Stimulated activated naive CD8-positive, alpha-beta T cell treated with anti-CD3 and anti-CD28 coated beads, Interleukin-15, Interleukin-2, amounts not matched to agents 100 ng/mL and 50 ng/mL, for 24 hours (primary cell): ENCODE measurements around the gene S100B.

Experiments used
- H3K27ac Mint-ChIP-seq: one replicate; pipeline ENCODE4 v1.8.0; 2021; ENCODE audit warnings: mild to moderate bottlenecking, mixed read lengths
- H3K27me3 Mint-ChIP-seq: one replicate; pipeline ENCODE4 v1.8.0; 2021; ENCODE audit warnings: mixed read lengths
- H3K36me3 Mint-ChIP-seq: one replicate; pipeline ENCODE4 v1.8.0; 2021; ENCODE audit warnings: low read depth, mixed read lengths
- H3K4me1 Mint-ChIP-seq: one replicate; pipeline ENCODE4 v1.8.0; 2021; ENCODE audit warnings: low read depth, mixed read lengths
- H3K4me3 Mint-ChIP-seq: one replicate; pipeline ENCODE4 v1.8.0; 2021; ENCODE audit warnings: mild to moderate bottlenecking, mixed read lengths
- H3K9me3 Mint-ChIP-seq: one replicate; pipeline ENCODE4 v1.8.0; 2021; ENCODE audit warnings: mixed read lengths

S100B gene

DNA sequence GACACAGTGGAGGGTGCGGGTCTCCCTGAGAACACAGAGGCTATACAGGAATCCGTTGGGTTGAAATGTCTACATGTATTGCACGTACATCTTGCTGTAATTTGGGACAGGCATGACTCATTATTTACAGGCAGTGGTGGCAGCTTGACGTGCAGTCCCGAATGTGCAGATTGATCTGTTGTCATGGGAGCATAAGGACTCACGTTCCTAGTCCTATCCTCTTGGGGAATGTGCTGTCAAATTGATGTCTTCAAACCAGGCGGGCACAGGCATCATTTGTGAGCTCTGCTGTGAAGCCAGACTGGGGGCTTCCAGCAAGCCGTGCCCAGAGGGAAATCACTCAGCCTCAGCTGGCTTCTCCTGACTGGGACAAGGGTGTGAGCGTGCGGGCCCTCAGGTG is 40.5 kb downstream of the S100B start:
- Mint-ChIP-seq H3K27ac (no peak overlapping the region), H3K4me1 (peaks cover 36% of the 10 kb centered on the region), H3K4me3 (no peak overlapping the region), H3K36me3 (peaks cover 79% of the 10 kb centered on the region), H3K9me3 (no peaks in the 10 kb centered on the region), H3K27me3 (no peaks in the 10 kb centered on the region)

DNA sequence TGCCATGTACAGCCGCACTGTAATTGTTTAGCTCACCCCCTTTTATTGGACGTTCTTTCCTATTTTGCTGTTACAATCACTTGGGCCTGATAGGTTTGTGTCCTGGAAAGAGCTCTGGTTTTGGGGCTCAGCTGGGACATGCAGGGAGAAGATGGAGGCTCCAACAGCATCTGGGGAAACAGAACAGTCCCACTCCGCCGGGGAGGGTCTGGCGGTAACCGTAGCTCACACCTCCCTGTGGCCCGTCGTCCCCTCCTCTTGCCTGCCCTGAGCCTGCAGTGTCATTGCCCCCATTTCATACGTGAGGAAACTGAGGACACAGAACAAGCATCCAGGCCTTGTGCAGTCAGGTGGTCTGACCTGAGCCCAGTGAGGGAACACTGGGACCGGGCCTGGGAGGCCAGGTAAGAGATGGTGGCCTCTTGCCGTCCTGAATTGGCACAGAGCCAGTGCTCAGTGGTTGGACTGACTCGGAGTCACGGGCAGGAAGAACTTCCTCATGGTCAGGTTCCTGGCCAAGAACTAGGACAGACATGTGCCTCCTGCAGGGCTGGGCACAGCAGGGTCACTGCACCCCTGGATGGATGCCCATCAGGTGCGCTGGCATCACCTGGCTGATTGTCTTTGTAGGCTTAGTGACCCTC is 41.8 kb downstream of the S100B start:
- no peaks in the 10 kb centered on the region for H3K27me3 Mint-ChIP-seq
- no peak overlapping the region for H3K27ac Mint-ChIP-seq
- H3K4me1 Mint-ChIP-seq, result peaks cover 48% of the 10 kb centered on the region
- H3K9me3 Mint-ChIP-seq, result no peaks in the 10 kb centered on the region
- no peak overlapping the region for H3K4me3 Mint-ChIP-seq
- peaks cover 74% of the 10 kb centered on the region for H3K36me3 Mint-ChIP-seq

DNA sequence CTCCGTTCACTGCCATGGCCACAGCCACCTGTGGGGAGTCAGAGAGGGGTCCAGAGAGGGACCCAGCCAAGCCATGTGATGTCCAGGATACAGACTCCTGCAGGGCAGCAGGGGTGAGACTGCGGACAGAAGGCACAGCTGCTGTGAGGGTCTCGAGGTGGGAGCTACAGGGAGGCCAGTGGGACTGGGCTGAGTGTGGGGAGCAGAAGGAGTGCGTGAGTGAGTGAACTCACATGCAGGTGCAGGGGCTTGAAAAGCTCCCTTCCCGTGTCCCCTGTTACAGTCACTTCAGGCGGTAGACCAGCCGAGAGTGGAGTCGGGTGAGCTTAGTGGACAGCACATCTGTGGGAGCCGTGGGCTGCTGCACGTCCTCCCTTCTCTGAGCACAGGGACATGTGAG is 42.4 kb downstream of the S100B start:
- Mint-ChIP-seq H3K4me1 (peaks cover 48% of the 10 kb centered on the region), H3K4me3 (no peak overlapping the region), H3K9me3 (no peaks in the 10 kb centered on the region)

DNA sequence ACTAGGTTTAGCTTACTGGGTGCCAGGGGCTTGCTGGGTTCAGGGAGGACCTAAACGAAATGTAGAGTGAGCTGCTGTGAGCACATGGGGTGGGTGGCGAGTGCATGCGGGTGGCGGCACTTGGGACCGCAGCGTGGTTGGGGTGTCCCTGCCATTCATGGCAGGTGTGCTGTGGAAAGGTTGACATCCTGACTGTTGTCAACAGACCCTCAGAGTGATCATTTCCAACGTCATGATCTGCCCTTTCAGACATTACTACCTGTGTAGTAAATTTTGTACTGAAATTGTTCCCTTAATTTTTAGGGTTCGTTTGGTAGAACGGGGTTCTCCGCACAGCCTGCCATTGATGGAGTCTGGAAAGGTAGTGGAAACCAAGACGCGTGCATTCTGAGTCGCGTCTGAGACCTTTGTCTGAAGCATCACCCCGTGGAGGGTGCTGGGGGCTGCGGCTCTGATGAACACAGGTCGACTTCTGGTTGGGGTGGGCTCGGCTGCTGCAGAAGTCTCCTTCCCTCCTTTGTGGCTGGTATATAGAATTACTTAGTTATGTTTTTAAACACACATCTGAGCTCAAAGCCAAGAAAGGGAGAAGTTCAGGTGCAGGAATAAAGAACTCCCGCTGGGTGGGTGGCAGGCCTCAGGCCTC is 43.3 kb downstream of the S100B start:
- peak overlapping the region; percentile 23 for H3K4me3 Mint-ChIP-seq
- H3K27ac Mint-ChIP-seq, result peak overlapping the region; percentile 56

More for the DNA sequence above, 42.4 kb downstream of the S100B start:
- no peak overlapping the region for H3K27ac Mint-ChIP-seq
- H3K27me3 Mint-ChIP-seq, result no peaks in the 10 kb centered on the region
- H3K36me3 Mint-ChIP-seq, result peaks cover 69% of the 10 kb centered on the region

DNA sequence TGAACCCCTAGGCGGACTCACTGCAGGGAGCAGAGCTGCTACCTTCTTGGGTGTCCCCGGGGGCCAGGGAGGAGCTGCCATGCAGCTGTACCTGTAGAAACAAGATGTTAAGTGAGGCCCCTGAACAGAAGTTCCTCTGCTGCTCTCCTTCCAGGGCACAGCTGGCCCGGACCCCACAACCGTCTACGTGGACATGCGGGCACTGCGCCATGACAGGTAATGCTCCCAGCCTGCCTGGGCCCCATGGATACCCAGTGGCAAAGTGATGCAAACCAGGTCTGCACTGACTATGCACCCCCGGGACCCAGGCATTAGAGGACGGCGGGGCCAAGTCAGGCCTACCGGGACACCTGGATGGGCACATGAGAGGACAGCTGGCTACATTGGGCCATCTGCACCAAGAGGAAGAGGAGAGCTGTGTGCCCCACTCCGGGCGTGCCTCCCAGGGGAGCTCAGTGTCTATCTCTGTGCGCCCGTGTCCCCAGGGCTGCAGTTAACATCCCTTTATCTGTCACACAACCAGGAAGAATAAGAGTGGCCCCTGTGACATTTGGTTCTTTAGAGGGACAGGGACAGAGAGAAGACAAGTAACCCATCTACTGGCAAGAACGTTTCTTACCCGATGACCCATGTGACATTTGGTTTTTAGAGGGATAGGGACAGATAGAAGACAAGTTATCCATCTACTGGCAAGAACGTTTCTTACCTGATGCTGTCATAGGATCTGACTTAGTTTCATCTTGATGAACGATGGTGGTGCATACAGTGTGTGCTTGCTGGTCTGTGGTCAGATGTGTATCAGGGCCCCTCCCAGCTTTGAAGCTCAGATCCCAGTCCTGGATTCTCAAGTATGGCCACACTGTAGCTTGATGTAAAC is 44.1 kb downstream of the S100B start:
- peak overlapping the region; percentile 97 for H3K27ac Mint-ChIP-seq
- peaks cover 58% of the 10 kb centered on the region for H3K4me1 Mint-ChIP-seq
- no peaks in the 10 kb centered on the region for H3K27me3 Mint-ChIP-seq
- no peaks in the 10 kb centered on the region for H3K9me3 Mint-ChIP-seq
- H3K4me3 Mint-ChIP-seq, result peak overlapping the region; percentile 82
- peaks cover 66% of the 10 kb centered on the region for H3K36me3 Mint-ChIP-seq

More for the DNA sequence above, 43.3 kb downstream of the S100B start:
- Mint-ChIP-seq H3K36me3 (peaks cover 66% of the 10 kb centered on the region), H3K9me3 (no peaks in the 10 kb centered on the region), H3K4me1 (peaks cover 55% of the 10 kb centered on the region), H3K27me3 (no peaks in the 10 kb centered on the region)

DNA sequence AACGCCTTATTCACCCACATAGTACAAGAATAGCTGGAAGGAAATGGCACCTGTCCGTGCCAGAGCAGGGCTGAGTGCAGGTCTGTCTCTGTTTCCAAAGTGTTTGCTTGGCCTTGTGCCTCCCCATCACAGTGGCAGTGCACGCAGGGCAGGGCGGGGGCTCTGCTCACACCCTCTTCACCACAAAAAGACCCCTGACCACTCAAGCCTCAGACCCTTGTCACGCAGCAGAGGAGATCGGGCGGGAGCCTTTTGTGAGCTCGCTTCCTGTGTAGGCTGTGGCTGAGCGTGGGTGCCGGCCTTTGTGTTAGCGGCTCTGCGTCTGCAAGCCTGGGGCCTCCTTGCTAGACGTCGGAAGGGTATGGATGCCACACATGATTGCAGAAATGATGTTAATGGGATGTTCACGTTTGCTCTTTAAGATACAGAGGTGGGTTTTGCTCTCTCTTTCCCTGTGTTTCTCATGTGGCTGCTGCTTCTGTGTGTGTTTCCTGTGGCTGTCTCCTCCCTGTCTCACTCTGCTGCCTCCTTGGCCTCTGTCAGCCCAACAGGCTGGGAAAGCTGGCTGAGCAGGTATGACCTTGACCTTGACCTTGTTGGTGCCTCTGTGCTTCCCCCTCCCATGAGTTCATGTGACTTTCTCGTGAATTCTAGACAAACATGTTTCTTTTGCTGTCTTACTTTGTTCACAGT is 45.4 kb downstream of the S100B start:
- H3K4me3 Mint-ChIP-seq, result peak overlapping the region; percentile 82
- peak overlapping the region; percentile 97 for H3K27ac Mint-ChIP-seq
- peaks cover 61% of the 10 kb centered on the region for H3K36me3 Mint-ChIP-seq
- H3K9me3 Mint-ChIP-seq, result no peaks in the 10 kb centered on the region
- H3K27me3 Mint-ChIP-seq, result no peaks in the 10 kb centered on the region
- H3K4me1 Mint-ChIP-seq, result peaks cover 62% of the 10 kb centered on the region

DNA sequence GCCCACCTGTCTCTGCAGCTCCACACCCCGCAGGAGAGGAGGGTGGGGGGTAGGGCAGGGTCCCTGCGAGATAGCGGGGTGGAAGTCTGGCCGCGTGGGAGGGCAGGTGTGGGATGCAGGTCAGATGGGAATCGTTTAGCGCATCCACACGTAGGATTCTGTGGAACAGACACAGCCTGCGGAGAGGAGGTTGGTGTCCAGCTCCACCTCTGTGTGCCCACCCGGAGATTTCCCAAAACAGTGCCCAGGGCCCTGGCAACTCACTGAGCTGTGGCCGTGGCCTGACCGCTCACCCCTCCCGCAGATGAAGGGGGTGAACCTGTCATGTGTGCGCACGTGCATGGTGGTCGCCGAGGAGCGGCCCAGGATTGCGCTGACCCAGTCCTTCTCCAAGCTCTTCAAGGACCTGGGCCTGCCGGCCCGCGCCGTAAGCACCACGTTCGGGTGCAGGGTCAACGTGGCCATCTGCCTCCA is 46.9 kb downstream of the S100B start:
- Mint-ChIP-seq H3K9me3 (no peaks in the 10 kb centered on the region), H3K27me3 (no peaks in the 10 kb centered on the region), H3K27ac (no peak overlapping the region), H3K4me3 (no peak overlapping the region), H3K36me3 (peaks cover 51% of the 10 kb centered on the region), H3K4me1 (peaks cover 66% of the 10 kb centered on the region)

DNA sequence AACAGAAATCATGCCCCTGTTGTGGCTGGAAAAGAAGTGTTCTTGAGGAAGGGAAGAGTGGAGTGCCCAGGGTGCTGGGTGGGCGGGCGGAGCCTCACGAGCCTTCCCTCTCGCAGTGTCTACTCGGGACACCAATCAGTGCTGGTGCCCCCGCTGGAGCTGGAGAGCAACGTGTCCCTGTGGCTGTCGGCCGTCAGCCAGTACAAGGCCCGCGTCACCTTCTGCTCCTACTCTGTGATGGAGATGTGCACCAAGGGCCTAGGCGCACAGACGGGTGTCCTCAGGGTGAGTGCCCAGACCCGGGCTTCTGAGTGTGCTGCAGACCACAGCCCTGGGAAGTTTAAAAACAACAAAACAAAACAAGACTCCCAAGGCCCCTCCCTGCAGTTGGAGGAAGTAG is 47.4 kb downstream of the S100B start:
- no peaks in the 10 kb centered on the region for H3K27me3 Mint-ChIP-seq
- H3K27ac Mint-ChIP-seq, result no peak overlapping the region
- H3K4me3 Mint-ChIP-seq, result no peak overlapping the region
- H3K9me3 Mint-ChIP-seq, result no peaks in the 10 kb centered on the region
- peaks cover 46% of the 10 kb centered on the region for H3K36me3 Mint-ChIP-seq
- peaks cover 66% of the 10 kb centered on the region for H3K4me1 Mint-ChIP-seq

DNA sequence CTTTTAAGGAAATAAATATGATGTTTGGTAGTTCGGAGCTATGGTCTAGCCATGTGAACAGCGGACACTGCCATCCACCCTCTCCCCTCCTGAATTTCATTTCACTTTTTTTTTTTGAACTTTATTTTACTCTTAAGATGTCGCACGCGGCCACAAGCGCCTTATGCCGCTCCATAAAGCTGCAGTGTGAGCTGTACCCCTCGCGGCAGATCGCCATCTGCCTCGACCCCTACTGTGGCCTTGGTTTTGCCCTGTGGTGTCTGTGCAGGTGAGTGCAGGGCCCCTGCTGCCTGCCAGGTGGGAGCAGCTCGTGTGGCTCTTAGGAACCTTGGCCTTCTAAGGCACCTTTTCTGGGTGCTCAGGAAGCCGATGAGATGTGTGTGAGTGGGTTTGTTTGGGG is 48.1 kb downstream of the S100B start:
- no peaks in the 10 kb centered on the region for H3K27me3 Mint-ChIP-seq
- H3K4me1 Mint-ChIP-seq, result peaks cover 66% of the 10 kb centered on the region
- no peak overlapping the region for H3K27ac Mint-ChIP-seq
- no peak overlapping the region for H3K4me3 Mint-ChIP-seq
- peaks cover 40% of the 10 kb centered on the region for H3K36me3 Mint-ChIP-seq
- H3K9me3 Mint-ChIP-seq, result no peaks in the 10 kb centered on the region

DNA sequence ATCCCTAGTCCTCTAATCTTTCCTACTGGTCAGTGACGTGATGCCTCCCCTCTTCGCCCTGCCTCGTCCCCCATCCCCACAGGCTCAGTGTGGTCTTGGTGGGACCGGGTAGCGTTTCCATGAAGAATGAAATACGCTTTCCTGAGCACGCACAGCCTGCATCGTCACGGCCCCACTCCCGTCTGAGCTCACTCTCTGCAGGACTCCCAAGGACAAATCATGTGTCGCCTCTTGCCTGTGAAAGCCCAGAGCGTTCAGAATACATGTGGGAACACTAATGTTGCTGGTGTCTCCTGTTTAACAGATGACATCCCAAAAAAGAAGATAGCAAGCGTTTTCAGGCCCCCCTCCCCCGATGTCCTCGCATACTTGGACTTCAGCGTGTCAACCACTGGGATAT is 49.2 kb downstream of the S100B start:
- H3K27ac Mint-ChIP-seq, result no peak overlapping the region
- peaks cover 29% of the 10 kb centered on the region for H3K36me3 Mint-ChIP-seq
- H3K27me3 Mint-ChIP-seq, result no peaks in the 10 kb centered on the region
- H3K4me3 Mint-ChIP-seq, result no peak overlapping the region
- H3K9me3 Mint-ChIP-seq, result no peaks in the 10 kb centered on the region
- peaks cover 66% of the 10 kb centered on the region for H3K4me1 Mint-ChIP-seq

DNA sequence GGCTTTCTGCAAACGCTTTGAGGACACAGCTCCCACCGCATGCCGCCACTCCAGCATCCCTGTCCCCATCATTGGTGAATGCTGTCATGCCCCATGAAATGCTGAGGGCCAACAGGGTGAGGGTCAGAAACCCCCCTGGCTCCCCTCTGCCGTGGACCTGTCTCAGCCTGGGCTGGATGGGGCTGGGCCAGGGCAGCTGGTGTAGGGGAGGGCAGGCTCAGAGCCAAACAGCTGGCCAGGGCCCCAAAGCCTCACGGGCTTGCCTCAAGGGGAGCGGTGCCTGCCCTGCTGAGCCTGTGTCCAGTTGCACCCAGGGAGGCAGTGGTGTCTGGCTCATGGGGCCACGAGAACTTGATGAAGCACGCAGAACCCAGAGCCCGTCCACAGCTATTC is 49.7 kb downstream of the S100B start:
- no peak overlapping the region for H3K4me3 Mint-ChIP-seq
- H3K27ac Mint-ChIP-seq, result no peak overlapping the region
- H3K36me3 Mint-ChIP-seq, result peaks cover 32% of the 10 kb centered on the region
- H3K9me3 Mint-ChIP-seq, result no peaks in the 10 kb centered on the region
- no peaks in the 10 kb centered on the region for H3K27me3 Mint-ChIP-seq
- peaks cover 66% of the 10 kb centered on the region for H3K4me1 Mint-ChIP-seq

DNA sequence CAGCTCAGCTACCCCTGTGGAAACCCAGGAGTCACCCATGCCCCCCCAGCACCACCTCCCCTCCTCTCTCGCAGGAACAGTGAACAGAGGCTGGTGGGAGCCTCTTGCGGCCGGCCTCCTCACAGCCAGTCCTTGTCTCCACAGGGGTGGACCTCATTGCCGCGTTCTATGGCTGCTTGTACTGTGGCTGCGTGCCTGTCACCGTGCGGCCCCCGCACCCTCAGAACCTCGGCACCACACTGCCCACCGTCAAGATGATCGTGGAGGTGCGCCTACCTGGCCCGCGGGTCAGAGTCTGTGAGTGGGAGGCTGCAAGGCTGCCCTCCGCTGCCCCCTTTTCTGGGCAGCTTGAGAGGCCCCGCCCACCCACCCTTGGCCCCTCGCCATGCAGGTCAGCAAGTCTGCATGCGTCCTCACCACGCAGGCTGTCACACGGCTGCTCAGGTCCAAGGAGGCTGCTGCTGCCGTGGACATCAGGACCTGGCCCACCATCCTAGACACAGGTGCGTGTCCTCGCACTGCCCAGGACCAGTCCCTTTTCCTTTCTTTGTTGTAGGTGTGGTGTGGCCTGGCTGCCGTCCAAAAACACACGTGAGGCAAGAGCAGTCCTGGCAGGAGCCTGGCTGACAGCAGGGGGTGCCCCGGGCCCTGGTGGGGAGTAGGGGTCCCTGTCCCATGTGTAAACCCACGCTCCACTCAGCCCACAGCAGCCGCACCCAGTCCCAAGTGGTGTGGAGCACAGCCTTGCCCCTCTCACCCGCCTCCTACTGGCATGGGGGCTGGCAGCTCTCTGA is 50.3 kb downstream of the S100B start:
- Mint-ChIP-seq H3K4me3 (no peak overlapping the region), H3K27ac (no peak overlapping the region), H3K4me1 (peaks cover 63% of the 10 kb centered on the region), H3K27me3 (no peaks in the 10 kb centered on the region), H3K36me3 (peaks cover 29% of the 10 kb centered on the region), H3K9me3 (no peaks in the 10 kb centered on the region)

DNA sequence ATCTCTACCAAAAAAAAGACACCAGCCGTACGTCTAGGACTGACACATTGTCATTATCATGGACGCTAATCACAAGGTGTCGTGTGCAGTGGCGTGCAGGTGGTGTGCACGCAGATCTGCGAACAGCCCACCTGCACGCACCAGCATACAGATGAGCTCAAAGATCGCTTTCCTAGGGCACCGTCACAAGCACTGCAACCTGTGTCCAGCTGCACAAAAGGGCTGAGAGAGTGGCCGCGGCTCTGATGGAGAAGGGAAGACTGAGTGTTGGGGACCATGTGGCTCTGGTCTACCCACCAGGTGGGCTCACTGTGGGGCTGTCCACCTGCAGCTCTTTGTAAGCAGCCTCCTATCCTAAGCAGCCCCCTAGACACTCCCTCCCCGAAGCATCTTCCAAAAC is 50.9 kb downstream of the S100B start:
- Mint-ChIP-seq H3K36me3 (peaks cover 35% of the 10 kb centered on the region), H3K9me3 (no peaks in the 10 kb centered on the region), H3K27ac (no peak overlapping the region), H3K4me3 (no peak overlapping the region), H3K4me1 (peaks cover 60% of the 10 kb centered on the region), H3K27me3 (no peaks in the 10 kb centered on the region)

DNA sequence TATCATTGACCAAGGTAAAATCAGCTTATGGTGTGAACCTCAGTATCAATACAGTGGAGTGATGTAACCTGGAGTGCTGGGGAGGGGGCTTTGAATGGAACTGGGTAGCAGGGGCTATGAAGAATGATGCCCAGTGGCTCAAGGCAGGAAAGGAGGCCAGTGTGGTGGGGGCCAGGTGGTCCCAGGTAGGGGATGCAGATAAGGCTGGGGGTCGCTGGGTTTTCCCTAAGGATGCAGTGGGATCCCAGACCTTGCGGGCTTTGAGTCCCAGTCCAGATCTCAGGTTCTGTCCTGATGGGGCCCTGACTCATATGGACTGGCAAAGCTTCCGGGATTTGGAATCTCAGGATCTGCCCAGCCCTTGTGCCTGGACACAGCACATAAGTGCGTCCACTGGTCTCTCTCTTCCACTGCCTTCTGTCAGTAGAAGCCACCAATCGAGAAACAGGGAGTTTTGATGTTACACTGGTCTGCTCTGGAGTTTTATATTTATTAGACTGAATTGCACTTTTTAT is 52.0 kb downstream of the S100B start:
- Mint-ChIP-seq H3K27me3 (no peaks in the 10 kb centered on the region), H3K36me3 (peaks cover 41% of the 10 kb centered on the region)

More for the DNA sequence above, 52.0 kb downstream of the S100B start:
- H3K9me3 Mint-ChIP-seq, result peaks cover 5% of the 10 kb centered on the region
- H3K4me1 Mint-ChIP-seq, result peaks cover 61% of the 10 kb centered on the region
- no peak overlapping the region for H3K27ac Mint-ChIP-seq
- H3K4me3 Mint-ChIP-seq, result no peak overlapping the region
